Stimulated activated CD4-positive, alpha-beta T cell treated with anti-CD3 and anti-CD28 coated beads, Interleukin-1b, Interleukin-23, amount 100 ng/mL, for 24 hours (primary cell): ENCODE measurements around the gene HOXD8.

Experiments
- DNase-seq, 4 experiments: peaks; one replicate each; pipeline ENCODE4 v3.0.0-alpha.2; 2020; ENCODE audit warnings: low read depth in 4 of 4, low spot score in 1 of 4

The HOXD8 gene

DNA sequence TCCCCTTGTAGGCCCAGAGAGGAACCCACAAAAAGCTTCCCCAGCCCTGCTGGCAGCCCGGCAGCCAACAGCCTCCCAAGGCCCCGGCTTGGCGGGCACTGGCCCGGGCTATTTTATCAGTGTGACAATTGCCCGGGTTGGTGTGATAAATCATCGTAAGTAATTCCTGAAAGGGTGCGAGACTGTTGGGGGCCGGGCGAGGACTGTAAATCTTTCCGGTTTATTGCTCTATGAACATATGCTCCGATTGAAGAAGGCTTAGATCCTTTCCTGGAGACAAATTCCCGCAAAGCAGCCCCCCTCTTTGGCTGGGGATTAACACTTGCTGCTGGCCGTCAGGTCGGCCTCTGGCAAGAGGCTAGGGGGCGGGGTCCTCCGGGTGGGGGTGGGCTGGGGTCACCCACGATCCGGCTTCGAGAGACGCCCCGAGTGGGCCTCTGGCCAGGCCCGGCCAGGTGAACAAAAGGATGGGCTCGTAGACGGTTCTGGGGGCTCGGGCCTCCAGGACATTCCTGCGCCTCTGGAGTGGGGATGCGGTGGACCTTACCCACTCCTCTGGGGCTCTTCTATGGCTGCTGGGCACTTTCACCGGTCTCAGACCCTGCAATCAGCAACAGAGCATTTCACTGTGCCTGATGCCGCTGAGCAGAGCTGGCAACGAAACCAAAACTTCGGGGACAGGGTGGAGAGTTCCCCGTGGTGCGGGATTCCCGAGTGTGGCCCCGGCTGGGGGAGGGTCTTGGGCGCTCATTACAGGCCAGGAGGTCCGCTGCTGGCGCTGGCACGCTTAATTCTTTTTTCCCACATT lies 29.6 kb downstream of the HOXD8 start:
- no peak for DNase-seq

DNA sequence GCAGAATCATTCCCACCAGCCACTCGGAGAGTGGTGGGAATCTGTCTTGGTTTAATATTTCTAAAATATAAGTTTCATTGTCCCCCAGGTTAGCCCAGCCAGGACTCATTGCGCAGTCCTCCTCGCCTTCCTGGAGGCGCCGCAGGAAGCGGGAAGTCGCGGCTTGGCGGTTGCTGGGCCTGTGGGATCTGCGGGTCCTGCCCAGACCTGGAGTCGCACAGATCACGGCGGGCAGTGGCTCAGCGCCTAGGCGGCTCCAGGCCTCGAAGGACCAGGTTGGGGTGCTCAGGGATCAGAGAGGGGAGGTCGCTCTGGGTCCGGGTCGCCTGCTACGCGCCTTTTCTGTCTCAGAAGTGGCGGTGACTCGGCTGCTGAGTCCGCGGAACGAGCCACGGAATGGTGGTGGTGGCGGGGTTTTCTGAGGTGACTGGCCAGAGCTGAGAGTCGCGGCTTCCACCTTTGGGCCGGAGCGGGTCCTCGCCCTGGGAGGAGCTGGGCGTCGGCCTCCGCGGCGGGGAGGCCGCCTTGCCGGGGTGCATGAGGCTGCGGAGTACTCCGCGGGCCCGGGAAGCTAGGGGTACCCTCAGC lies 30.3 kb downstream of the HOXD8 start:
- no peak for DNase-seq

DNA sequence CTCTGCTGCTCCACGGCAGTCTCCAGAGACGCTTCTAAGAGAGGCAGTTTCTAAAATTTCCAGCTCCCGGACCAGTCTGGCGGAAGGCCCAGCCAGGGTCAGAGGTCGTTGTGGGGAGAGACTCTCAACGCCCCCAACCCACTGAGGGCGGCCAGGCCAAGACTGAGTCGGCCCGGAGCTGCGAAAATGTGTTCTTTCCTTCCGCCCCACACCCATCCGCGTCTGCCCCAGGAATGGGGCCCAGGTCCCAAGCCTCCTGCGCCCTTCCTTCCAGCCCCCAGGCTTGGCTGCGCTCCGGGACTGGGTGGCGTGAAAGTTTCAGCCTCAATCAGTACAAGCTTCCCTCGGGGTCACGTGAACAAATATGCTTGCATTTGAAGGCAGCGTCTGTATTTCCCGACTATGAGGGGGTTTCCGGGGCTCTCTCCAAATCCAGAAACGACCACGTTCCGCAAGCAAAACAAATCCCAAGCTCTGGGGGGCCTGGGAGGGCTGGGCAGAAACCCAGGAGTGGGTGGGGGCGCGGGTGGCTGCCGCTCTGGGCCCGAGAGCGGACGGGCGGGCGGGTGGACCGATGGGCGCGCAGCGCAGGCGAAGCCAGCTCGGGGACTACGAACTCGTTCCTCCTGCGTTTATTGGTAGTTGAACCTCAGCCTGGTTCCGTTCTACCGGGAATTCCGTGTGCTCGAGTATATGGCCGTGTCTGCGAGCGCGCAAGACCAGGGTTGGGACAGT lies 30.9 kb downstream of the HOXD8 start:
- no peak for DNase-seq

DNA sequence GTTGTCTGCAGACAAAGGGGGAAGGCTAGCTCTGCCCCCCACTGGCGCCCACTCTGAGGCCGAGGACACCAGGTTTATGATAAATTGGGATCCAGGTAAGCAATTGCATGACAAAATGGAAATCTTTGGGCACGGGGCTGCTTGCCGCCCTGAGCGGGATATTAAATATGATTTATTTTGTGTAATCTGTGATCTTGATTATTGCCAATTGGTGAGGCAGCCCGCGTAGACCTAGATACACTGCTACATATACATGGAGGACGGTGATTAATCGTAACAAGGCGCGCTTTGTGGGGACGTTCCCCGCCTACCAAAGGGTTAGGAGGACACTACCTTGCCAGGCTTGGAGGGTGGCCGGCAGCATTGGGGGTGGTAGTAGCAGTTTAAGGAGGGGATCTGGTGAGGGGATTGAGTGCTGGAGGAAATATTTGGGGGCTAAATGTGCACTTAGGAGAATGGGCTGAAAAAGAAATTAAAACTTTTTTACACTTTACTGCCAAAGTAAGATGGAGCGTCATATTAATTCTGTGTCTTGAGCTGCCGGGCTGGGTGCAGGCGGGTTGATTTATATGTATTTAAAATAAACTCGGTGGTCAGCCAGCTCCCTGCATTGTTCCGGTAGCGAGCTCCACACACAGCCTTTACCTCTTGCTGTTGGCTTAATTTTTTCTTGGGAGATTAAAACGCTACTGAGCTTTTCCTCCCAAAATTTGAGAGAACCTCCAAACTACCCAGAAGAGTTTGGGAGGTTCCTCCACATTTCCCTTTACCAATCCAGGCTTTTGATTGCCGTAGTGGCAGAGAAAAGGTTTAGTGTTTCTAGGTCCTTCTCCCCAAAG lies 31.7 kb downstream of the HOXD8 start:
- no peak for DNase-seq

DNA sequence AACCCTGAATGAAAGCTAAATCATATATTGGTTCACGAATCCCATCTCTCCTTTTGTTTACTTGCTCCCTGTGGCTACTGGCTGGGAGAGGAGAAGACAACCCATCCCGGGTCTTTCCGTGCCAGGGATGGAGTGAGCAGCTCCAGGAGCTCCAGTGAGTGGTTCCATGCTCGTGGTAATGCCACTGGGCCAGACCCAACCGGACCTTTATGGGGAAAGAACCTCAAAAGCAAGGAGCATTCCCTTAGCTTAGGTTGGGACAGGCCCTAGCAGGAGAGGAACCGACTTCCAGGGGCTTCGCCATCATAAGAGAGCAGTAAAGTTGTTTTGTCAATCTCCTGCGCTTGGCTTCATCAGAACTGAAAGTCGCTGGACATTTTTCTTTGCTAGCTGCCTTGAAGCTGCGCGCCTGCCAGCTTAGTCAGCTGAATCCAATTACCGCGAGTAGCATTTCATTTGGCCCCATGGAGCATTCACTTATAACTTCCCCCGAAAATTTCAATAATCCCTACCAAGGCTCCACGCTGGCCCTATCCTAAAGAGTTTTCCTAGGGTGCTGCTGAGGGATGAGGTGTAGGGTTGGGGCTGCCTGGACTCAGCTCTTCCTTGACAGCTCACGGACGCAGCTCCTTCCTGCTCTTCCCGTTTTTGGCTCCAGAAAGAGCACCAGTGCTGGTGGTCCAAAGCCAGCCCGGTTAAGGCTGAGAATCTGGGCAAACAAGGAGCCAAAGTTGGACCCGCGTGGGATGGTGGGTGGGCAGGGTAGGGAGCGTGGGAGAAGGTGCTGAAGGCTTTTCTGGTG lies 32.5 kb downstream of the HOXD8 start:
- no peak for DNase-seq

DNA sequence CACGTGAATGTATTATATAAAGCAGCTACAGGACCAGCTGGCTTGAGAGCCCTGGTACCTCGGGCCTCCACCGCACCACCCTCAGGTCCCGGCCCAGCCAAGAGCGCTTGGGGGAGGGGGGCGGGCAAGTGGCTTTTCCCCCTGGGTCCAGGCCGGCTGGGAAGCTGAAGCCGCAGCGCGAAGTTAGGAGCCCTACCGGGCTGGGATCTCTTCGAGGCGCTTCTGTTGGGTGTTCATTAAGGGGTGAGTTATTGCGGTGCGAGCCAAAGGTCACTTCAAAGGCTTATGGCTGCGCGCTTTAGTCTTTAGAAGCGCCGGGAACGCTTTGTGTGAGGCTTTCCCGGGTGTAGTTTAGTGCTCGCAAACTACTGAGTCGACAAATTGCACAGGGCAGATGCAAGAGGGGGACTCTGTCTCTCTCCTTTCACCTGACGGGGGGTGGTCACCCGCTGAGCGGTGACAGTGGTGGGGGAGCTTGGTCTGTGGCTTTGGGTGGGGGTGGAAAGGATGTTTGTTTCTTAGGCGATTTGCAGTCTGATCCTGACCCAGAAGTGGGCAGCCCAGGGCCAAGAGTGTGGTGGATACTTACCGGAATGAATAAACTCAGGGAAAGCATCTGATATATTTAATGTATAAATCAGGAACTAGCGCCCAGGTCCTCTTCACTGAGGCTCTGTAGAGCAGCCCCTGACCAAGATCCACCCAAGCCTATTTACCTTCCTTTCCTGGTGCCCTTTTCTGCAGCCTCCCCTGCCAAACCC lies 33.6 kb downstream of the HOXD8 start:
- DNase-seq, result no peak

DNA sequence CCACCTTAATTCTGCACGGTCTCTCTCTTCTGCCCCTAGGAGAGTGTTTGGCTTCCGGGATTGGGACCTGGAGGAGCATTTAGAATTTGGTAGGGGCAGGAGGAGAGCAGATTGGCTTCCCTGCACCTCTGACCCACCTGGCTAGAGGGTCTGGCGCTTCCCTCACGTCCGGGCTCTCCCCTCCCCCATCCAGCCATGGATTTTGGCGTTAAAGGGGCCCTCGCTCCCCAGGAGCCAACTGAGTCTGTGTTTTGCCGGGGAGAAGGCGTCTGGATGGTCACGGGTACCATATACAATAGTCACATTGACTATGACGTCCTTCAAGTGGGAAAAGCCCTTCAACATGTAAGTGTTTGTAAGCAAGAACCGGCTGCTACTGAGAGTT lies 34.2 kb downstream of the HOXD8 start:
- no peak for DNase-seq

DNA sequence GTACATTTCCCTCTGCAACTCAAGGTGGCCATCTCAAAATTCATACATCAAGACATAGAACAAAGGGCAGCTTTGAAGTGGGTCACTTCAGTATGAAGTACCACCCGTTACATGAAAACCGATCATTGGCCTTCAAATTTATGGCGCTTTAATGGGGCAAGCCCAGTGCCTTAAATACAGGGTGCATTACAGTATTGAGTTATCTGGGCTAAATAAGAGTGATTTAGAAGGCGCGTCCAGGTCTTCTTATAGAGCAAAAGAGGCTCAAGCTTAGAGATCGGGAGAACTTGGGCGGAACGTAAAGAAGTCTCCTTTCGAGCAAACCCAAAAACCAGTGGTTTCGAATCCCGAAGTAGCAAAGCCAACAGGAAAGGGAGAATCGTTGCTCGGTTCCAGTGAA lies 34.7 kb downstream of the HOXD8 start:
- no peak for DNase-seq

DNA sequence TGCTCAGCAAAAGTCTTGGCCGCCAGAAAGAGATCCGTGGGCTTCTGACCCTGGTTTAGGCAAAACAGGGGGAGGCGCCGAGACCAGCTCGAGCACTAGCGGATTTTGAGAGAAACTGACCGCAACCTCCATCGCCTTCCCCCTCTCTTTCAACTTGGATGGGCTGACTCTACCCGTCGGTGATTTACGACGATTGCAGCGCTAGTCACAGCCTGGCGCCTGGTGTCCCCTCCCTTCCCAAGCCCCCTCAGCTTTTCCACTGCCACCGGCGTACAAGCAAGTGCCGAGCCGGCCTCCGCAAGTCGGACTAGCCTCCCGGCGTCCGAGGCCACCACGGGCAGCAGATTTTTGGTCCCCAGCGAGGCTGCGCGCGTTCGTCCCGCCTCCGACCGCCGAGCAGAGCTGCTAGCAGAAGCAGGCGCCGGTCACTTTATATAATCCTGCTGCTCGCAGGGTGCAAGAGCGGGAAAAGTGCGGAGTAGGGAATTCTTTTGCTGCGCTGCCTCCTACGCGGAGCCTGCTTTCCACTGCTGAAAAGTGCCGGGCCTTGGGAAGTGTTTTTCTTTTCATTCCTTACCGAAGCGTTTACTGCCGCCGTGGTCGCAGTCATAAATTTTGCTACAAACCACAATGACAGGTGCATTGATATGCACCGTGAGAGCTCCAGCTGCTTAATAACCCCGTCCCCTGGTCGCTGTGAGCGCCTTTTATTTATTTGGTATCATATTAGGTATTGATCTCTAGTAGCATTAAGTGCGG lies 35.3 kb downstream of the HOXD8 start:
- DNase-seq, result no peak

DNA sequence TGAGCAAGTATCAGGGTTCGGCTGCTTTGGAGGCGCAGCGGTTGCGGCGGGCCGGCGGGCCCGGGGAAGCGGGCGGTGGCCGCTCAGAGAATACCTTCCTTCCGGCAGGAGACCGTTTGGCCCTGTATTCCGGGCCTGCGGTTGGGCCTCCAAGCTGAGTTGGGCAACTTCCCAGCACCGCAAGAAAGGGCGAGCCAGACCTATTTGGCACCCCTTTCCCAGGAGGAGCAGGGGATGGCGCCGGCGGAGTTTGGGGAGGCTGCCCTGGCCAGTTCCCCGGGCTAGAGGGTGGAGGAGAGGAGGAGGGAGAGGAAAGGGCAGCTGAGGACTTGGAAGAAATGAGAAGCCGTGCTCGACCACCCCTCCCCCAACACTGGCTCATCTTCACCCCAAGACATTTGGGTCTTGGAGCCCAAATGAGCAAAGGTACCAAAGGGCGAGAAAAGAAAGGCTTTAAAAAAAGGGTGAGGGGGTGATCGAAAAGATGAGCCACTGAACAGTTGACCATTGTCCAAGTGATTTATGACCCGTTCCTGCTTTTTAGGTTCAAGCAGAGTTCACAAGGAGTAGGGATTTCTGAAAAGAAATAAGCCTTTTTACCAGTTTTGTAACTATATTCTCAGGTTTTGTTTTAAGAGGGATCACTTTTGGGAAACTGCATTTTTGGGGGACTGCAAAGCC lies 36.0 kb downstream of the HOXD8 start:
- no peak for DNase-seq

DNA sequence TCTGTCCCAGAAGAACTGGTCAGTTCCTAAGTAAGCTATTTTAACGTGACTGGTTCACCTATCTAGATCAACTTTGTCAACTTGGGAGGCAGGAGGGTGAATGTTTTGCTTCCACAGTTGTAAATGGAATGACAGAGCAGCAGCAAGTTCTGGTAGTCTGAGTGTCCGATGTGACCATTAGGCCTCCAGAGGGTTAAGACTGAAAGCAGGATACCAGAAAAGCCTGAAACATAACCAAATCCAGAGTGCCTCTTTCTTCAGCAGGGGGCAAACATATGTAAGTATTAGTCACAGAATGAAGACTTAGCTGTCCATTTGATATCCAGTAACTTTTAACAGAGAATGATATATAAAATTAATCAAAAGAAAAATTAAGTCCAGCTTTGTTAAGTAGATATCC lies 36.8 kb downstream of the HOXD8 start:
- DNase-seq, result no peak

DNA sequence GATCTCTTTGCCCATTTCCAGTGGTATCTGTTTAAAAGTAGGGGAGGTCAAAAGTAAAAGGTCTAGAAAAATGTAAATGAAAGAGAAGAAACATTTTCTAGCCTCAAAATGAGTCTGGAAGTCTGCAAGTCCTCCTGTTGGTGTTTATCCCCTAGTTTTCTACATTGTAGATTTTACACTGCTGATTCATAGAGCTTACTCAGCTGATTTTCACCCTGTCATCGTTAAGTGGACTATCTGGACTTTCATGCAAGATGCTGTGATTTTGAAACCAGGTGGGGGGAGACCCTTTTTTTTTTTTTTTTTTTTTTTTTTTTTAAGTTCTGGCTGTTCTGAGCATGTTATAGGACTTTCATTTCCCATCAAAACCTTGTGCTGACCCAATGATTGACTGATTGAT lies 37.9 kb downstream of the HOXD8 start:
- DNase-seq, result no peak

DNA sequence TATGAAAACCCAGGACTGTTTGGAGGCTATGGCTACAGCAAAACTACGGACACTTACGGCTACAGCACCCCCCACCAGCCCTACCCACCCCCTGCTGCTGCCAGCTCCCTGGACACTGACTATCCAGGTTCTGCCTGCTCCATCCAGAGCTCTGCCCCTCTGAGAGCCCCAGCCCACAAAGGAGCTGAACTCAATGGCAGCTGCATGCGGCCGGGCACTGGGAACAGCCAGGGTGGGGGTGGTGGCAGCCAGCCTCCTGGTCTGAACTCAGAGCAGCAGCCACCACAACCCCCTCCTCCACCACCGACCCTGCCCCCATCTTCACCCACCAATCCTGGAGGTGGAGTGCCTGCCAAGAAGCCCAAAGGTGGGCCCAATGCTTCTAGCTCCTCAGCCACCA lies 39.7 kb downstream of the HOXD8 start:
- no peak for DNase-seq

DNA sequence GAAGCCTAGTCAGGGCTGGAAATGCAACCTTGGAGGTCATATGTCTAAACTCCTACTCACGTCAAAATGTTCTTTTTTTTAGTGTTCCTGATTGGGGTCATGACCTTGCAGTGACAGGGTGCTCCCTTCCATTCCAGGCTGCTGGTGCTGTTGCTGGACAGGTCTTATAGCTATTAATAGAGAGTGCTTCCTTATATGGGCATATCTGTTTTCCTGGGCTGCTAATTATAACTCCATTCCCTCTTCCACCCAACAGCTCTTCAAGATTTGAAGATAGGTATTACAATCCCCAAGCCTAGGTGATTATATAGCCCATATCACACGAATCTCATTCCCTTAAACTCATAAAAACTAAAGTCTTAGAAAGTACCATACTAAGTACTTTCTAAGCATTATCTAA lies 40.2 kb downstream of the HOXD8 start:
- no peak for DNase-seq

DNA sequence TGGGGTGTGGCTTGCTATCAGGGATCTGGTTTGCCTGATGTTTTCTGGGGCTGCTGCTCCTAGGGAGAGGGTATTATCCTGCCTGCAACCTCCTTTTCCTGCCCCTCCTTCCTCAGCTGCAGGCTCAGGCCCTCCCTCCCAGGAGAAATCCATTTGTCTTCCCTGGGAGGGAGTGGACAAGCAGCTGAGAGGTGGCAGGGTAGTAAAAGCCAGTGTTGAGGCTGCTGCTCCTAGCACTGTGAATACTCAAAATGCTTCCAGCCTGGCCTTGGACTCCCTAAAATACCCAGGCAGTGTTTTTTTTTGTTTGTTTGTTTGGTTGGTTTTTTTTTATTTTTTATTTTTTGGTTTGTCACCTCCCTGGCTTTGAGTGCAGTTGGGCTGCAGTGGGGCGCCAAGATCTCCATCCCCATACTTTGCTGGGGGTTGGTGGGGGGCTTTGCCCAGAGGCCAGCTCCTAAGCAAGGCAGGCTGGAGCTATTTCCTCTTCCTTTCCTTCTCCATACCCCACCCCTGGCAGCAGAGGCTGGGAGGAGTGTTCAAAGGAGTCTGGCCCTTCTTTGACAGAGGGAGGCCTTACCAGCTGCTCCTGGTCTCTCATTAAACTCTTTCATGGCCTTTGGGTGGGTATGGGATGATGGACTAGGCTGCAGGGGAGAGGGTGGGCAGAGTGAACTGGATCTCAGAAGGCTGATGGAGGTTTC lies 41.2 kb downstream of the HOXD8 start:
- no peak for DNase-seq

DNA sequence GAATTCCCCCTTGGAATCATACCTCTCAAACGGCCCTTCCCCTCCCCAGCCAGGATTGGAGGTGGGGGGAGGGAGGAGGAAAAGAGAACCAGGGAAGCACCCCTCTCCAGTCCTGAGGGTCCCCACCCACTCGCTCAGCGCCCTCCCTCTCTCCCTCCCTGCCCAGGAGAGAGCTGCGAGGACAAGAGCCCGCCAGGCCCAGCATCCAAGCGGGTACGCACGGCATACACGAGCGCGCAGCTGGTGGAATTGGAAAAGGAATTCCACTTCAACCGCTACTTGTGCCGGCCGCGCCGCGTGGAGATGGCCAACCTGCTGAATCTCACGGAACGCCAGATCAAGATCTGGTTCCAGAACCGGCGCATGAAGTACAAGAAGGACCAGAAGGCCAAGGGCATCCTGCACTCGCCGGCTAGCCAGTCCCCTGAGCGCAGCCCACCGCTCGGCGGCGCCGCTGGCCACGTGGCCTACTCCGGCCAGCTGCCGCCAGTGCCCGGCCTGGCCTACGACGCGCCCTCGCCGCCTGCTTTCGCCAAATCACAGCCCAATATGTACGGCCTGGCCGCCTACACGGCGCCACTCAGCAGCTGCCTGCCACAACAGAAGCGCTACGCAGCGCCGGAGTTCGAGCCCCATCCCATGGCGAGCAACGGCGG lies 42.0 kb downstream of the HOXD8 start:
- DNase-seq, result no peak
